Measurements from ENCODE around the gene USP35. TPM values are rescaled to one million over a fixed set of nuclear protein-coding genes. Genes with fewer than 3 reads are reported as not detected.

USP35 gene
- polyA plus RNA-seq (2012; ENCODE audit: insufficient read depth, insufficient read length), result 5.6 TPM

DNA sequence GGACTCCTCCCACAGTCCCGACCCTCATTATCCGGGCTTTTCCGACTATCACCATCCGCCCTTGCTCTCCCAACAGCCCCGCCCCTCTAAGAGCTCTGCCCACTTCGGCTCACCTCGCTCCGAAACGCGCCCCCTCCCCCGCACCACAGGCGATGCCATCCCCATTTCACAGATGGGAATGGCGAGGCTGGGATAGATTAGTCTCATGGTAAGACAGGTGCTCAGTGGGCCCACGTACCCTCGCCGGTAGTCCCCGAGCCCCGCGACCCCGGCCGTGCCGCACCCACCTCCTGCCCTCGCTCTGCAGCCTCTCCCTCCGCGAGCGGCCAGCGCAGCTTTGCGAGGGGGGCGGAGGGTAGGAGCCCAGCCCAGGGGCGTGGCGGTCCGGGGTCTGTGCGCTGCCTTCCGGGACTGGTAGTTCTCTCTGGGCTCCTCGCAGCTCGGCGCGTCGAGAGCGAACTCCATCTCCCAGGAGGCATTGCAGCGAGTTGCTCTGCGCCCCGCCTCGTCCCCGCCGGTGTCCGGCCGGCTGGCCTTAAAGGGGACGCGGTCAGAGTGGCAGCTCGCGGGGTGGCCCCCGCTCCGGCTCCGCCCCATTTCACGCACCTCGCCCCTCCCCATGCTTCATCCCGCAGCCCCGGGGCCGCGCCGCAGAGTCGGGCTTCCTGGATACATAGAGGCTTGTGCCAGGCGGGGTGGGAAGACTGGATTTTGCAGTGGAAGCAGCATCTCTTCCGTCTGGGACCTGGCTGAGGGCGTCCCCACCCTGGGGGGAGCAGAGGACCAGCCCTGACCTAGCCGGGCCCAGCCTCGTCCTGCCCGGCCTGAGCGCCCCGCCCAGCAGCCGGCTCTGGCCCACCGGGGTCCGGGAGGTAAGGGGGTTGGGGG is at the start of gene USP35, which contains the start of gene KCTD21:
Gene USP35, plus strand, starts transcription at position 634 of the 888 bp plus-strand sequence. CDS start 7,327 bp downstream, outside the sequence.
Gene KCTD21, minus strand, starts transcription at position 341 of the 888 bp plus-strand sequence. CDS start 14,072 bp downstream, outside the sequence.
- H3K4me3 ChIP-seq (ENCODE audit: low read length), result peak within 1 kb of the TSS; percentile 82
- DNase-seq (ENCODE audit: low read depth, low spot score), result peak; percentile 82

- peak; percentile 96 for DNase-seq (ENCODE audit: low read depth, low spot score)
- peak within 1 kb of the TSS; percentile 99 for H3K4me3 ChIP-seq (ENCODE audit: low read length)
Observed at GRCh38 chr11:78139422-78140391, 49.0 kb upstream of the USP35 start, which contains the start of gene ALG8. TSS of gene ALG8 (minus strand) at chr11:78139626. CDS start at chr11:78139588, 38 bp downstream.

GRCh38 chr11:78140392-78141077 is 48.2 kb upstream of the USP35 start:
- peak overlapping the region; percentile 99 for H3K4me3 ChIP-seq (ENCODE audit: low read length)
- no peak for DNase-seq (ENCODE audit: low read depth, low spot score)

- no peak for DNase-seq (ENCODE audit: low read depth, low spot score)
- H3K4me3 ChIP-seq (ENCODE audit: low read length), result no peak overlapping the region
Observed at GRCh38 chr11:78145511-78146025, 43.2 kb upstream of the USP35 start.

GRCh38 chr11:78147807-78148206 is 40.9 kb upstream of the USP35 start:
- no peak overlapping the region for H3K4me3 ChIP-seq (ENCODE audit: low read length)
- no peak for DNase-seq (ENCODE audit: low read depth, low spot score)

DNA sequence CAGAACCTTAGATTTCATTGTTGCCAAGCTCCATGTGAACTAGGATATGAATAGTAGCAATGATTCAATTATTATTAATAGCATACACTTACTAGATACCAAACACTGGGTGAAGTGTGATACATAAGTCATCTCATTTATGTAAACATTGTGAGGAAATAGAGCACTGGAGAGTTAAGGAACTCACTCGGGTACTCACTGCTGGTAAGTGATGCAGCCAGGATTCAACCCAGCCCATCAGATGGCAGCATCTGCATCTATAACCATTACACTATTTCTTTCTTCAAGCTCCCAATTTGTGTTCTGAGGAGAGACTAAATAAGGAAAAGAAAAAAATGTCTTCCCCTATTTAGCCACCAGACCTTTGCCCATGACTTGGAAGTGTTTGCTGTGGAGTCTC is 39.1 kb upstream of the USP35 start:
- no peak for DNase-seq (ENCODE audit: low read depth, low spot score)
- H3K4me3 ChIP-seq (ENCODE audit: low read length), result no peak overlapping the region

- no peak overlapping the region for H3K4me3 ChIP-seq (ENCODE audit: low read length)
- no peak for DNase-seq (ENCODE audit: low read depth, low spot score)
Observed at GRCh38 chr11:78150346-78150745, 38.4 kb upstream of the USP35 start.

GRCh38 chr11:78150754-78151153 is 38.0 kb upstream of the USP35 start:
- H3K4me3 ChIP-seq (ENCODE audit: low read length), result no peak overlapping the region
- DNase-seq (ENCODE audit: low read depth, low spot score), result no peak

DNA sequence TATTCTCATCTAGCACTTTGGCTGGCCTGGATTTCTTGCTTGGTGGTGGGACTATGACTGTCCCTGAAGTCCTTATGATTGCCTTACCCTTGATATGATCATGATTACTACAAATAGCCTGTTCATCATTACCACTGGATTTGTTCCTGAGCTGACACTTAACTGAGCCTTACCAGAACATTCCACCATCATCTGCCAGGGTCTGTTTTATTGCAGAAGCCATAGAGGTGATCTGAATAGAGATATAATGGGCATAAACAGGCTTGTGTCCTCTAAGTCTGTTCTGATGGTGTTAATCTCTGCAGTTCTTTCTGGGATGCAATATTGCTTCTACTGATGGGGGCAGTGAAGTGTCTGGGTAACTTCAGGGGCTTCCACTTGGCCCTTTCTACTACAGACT is 36.9 kb upstream of the USP35 start:
- DNase-seq (ENCODE audit: low read depth, low spot score), result no peak

GRCh38 chr11:78156127-78156844 is 32.4 kb upstream of the USP35 start:
- no peak overlapping the region for H3K4me3 ChIP-seq (ENCODE audit: low read length)
- DNase-seq (ENCODE audit: low read depth, low spot score), result no peak

More for the DNA sequence above, 36.9 kb upstream of the USP35 start:
- no peak overlapping the region for H3K4me3 ChIP-seq (ENCODE audit: low read length)

DNA sequence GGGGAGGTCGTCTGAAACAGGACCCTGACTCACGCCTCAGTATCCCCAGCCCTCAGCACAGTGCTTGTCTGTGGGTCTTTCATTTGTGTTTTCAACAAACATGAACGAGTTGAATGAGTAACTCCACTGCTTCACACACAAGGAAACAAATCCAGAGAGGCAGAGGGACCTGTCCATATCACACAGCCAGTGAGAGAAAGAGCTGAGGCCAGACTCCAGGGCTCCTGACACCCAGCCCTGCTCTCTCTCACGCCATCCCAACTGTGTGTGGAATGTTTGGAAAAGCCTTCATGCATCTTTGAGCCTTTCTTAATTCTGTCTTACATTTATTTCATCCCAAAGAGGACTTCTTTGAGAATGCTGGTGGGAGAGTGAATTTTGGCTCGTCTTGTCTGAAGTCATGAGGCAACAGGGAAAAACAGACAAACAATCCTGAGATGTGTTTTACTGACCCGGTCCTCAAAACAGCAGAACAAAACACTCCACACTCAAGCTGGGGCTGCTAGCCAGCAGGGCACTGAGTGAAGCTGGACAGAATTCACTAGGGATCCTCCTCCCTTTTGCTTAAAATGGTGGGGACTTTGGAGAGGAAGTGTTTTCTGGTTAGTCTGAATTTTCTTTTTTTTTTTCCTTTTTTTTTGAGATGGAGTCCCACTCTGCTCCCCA is 29.6 kb upstream of the USP35 start:
- no peak for DNase-seq (ENCODE audit: low read depth, low spot score)

GRCh38 chr11:78160557-78160956 is 28.2 kb upstream of the USP35 start:
- DNase-seq (ENCODE audit: low read depth, low spot score), result no peak
- no peak overlapping the region for H3K4me3 ChIP-seq (ENCODE audit: low read length)

More for the DNA sequence above, 29.6 kb upstream of the USP35 start:
- no peak overlapping the region for H3K4me3 ChIP-seq (ENCODE audit: low read length)

GRCh38 chr11:78161346-78161745 is 27.4 kb upstream of the USP35 start:
- H3K4me3 ChIP-seq (ENCODE audit: low read length), result no peak overlapping the region

GRCh38 chr11:78161962-78162371 is 26.8 kb upstream of the USP35 start:
- no peak for DNase-seq (ENCODE audit: low read depth, low spot score)

More at GRCh38 chr11:78161346-78161745, 27.4 kb upstream of the USP35 start:
- DNase-seq (ENCODE audit: low read depth, low spot score), result no peak

DNA sequence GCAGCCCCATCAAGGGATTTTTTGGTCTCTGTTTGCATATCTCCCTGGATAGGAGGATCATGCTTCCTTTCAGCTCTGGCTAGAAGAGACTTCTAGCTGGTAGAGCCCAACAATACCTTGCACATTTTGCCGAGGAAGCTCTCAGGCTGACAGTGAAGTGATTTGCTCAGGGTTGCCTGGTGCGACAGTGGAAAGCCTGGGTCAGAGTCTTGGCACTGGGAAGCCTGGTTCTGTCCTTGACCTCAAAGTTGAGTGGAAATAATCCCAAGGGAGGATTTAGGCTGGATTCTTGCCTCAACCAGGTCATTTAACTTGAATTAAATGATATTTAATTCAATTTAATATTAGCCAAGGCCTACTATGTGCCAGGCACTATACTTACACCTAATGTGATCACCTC is 24.9 kb upstream of the USP35 start:
- no peak for DNase-seq (ENCODE audit: low read depth, low spot score)
- no peak overlapping the region for H3K4me3 ChIP-seq (ENCODE audit: low read length)

More at GRCh38 chr11:78161962-78162371, 26.8 kb upstream of the USP35 start:
- no peak overlapping the region for H3K4me3 ChIP-seq (ENCODE audit: low read length)

DNA sequence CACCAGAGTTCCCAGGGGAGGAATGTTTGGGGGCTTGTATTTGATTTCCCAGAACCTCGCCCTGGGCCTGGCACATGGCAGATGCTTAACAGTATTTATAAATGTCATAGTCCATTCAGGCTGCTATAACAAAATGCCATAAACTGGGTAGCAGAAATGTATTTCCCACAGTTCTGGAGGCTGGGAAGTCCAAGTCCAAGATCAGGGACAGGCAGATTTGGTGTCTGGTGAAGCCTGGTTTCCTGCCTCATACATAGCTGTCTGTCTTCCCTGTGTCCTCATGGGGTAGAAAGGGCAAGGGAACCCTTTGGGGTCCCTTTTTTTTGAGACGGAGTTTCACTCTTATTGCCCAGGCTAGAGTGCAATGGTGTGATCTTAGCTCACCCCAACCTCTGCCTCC is 24.2 kb upstream of the USP35 start:
- no peak for DNase-seq (ENCODE audit: low read depth, low spot score)
- no peak overlapping the region for H3K4me3 ChIP-seq (ENCODE audit: low read length)

DNA sequence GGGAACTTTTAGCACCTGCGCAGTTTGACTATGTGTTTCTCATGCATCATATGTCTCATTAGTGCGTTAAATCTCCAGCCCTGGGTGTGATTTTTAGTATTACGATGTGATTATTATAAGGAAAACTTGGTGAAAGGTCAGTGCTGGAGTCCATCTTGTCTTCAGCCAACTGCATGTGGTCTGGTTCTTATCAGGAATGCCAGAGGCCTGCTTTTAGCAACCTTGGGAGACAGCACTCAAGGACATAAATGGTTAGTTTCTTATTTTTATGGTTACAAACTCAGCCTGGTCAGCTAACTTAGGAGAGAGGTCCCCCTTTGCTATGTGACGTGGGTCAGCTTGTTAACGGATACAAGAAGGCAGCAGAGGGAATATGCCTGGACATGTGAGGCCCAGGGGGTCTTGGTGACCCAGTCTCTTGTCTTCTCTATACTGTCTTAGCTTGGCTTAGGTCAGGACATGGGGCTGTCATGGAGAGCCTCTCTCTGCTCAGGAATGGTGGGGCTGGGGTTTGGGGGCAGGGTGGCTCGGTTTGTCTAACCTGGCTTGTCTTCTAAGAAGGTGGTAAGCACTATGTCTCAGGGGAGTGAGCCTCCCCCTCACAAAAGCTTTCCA is 21.8 kb upstream of the USP35 start:
- no peak overlapping the region for H3K4me3 ChIP-seq (ENCODE audit: low read length)
- DNase-seq (ENCODE audit: low read depth, low spot score), result no peak
